Activated naive CD8-positive, alpha-beta T cell treated with anti-CD3 and anti-CD28 coated beads, Interleukin-2, amount 50 U/mL, for 16 hours (primary cell): ENCODE results near the gene DOCK4.
"Not testable (repeated sequence)": the region's sequence is repeated elsewhere in the genome, so short reads cannot be mapped to it uniquely, and the experiment has no call there.

Source experiments
- DNase-seq: peaks from one replicate; pipeline ENCODE4 v3.0.0-alpha.2; 2020; ENCODE audit warnings: low read depth, low spot score

Gene DOCK4

GRCh38 chr7:111954474-111955381 is 251.5 kb downstream of the DOCK4 start:
- no peak for DNase-seq

DNA sequence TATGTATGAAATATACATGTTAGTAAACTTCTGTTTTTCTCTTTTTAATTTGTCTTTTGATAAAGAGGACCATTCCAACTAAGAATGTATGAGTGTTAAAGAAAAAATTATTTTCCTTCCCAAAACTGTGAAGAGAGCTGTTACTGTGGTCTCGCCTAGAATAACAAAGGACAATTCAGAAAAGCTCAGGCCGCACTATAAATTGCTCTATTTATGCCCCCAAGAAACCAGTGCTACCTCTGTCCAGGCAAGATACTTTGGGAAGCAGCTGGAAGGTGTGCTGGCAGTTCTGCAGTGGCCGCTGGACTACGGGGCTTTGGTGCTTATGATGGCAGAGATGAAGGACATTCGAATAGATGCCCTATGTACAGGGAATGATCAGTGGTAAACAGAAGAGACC is 252.1 kb downstream of the DOCK4 start:
- DNase-seq: no peak

- no peak for DNase-seq
These were observed 252.6 kb downstream of the DOCK4 start for GRCh38 chr7:111953611-111954010.

DNA sequence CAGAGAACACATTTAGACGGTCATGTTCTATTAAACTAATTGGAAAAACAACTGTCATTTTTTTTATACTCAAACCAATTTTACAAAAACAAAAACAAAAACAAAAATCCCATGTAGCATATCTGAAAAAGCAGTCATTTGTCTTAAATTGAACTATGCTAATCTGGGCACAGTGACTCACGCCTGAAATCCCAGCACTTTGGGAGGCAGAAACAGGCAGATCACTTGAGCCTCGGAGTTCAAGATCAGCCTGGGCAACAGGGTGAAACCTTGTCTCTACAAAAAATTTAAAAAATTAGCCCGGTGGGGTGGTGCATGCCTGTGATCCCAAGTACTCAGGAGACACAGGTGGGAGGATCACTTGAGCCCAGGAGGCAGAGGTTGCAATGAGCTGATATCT is 253.4 kb downstream of the DOCK4 start:
- no peak for DNase-seq

GRCh38 chr7:111951052-111951451 is 255.1 kb downstream of the DOCK4 start:
- no peak for DNase-seq

- no peak for DNase-seq
These were observed 263.6 kb downstream of the DOCK4 start for GRCh38 chr7:111942450-111943081.

GRCh38 chr7:111937163-111937562 is 269.0 kb downstream of the DOCK4 start:
- no peak for DNase-seq

DNA sequence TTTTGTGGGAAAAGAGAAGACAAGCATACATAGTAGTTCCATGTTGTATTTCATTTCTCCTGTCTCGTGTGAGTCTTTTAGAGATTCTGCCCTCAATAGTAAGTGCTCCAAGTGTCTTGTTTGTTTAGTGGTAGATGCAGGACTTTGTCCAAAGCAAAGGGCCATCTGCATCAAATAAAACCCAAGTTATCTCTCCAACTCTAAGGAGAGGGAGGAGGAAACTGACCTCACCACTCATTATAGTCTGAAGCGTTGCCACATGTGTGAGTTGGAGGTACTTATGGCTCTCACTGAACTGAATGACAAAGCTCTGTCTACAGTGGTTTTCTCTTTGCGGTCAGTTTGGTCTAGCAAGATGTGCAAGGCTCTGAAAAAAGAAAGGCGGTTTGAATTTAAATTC is 272.6 kb downstream of the DOCK4 start:
- no peak for DNase-seq

DNA sequence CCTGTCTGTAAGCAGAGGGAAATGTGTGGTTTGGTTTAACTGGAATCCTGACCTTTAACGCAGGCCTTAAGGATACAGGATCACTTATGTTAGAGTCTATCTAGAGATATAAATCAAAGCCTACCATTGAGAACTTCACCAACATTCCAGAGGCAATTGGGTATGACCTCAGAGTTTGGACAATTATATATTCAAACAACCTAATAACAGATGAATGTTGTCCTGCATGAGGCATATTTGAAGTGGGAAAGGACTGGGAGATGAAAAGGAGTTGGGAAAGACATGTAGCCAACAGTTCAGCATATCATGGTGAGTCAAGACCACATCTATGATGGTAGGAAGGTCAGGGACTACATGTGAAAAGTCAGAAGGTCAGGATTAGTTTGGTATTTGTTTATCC is 274.2 kb downstream of the DOCK4 start:
- no peak for DNase-seq

- DNase-seq: no peak
These were observed 275.1 kb downstream of the DOCK4 start for GRCh38 chr7:111931016-111931517.

- DNase-seq: no peak
These were observed 276.9 kb downstream of the DOCK4 start for GRCh38 chr7:111929264-111929663.

DNA sequence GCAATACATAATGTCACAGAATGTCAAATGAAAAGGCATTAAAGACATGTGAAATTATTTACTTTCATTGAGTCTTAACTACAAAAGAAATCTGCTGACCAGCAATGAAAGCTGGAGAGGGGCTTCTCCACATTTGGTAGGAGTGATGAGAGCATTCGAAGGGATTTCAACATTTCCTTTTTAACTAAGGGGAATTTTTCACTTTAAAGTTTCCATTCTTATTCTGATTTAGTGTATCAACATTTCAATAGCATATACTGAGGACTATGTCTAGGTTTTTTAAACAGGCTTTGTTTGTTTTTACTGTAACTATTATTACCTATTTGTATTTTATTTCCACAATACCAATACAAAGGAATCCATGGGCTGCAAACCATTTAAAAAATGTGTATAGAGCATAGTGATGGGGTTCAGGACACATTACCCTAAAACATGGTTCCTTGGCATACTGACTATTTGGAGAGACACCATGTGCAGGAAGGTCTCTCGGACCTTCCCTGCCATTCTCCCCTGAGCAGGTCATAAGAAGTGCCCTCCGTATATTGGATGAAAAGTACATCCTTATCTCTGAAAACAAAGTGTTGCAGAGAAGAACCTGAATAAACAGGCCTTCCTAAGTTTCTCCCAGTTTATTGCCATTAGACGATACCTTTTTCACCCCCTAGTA is 278.7 kb downstream of the DOCK4 start:
- no peak for DNase-seq

DNA sequence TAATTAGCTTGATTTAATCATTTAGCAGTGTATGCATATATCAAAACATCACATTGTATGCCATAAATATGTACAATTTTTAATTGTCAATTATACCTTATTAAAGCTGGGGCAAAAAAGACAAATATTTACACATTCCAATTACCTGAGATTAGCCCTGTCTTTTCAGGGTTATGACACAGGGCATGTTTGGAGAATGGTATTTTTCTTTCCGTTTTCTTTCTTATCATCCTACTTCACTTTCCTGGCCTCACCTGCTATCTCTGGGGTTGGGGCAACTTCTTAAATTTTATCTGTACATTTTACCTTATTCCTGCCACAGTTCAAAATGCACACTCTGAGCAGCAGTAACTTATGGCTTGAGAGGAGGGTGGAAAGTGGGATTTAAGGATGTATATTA is 285.9 kb downstream of the DOCK4 start:
- DNase-seq: no peak

DNA sequence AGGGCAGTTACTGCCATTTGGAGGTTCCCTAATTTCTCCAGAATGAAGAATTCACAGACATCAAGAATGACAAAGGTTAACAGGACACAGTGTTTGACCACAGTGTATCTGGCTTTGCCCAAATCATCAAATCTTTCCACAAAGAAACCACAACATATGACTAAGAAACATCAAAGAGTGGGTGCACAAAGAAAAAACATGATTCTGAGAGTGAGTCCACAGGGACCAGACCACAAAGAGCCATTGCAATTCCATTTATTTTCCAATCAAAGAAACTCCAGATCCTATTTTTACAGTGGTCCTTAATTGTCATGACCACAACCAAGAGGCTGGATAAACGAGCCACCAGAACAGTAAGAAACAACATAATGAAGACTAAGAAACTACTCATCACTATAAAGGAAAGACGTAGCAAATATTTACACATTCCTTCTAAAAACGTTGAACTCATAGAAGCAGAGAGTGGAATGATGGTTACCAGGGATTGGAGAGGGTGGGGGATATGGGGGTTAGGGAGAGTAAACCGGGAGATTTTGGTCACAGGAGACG is 286.5 kb downstream of the DOCK4 start:
- no peak for DNase-seq

DNA sequence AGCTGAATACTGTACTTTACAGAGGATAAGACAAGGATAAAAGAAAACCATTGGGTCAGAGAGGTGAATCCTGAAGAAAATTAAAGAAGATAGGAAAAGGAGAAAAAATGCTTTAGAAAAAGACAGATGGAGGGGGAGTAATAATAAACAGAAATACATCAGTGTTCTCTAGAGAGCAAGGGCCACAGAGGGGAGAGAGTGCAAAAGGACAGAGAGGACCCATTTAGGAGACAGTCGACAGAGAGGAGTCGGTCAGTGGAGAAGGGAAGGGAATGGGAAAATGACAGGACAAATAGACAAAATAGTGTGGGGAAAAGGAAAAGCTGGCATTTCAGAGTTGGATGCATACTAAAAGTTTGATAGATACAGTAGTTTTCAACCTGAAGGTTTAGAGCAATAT is 287.0 kb downstream of the DOCK4 start:
- DNase-seq: no peak

- DNase-seq: no peak
These were observed 287.7 kb downstream of the DOCK4 start for GRCh38 chr7:111918461-111918860.

DNA sequence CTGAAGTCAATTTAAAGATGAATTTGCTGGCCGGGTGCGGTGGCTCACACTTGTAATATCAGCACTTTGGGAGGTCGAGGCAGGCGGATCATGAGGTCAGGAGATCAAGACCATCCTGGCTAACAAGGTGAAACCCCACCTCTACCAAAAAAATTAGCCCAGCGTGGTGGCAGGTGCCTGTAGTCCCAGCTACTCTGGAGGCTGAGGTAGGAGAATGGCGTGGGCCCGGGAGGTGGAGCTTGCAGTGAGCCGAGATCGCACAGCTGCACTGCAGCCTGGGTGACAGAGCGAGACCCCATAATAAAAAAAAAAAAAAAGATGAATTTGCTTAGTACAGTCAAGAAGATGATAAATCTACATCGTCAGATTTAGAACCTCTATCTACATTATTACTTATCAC is 288.8 kb downstream of the DOCK4 start:
- DNase-seq: not testable (repeated sequence)

DNA sequence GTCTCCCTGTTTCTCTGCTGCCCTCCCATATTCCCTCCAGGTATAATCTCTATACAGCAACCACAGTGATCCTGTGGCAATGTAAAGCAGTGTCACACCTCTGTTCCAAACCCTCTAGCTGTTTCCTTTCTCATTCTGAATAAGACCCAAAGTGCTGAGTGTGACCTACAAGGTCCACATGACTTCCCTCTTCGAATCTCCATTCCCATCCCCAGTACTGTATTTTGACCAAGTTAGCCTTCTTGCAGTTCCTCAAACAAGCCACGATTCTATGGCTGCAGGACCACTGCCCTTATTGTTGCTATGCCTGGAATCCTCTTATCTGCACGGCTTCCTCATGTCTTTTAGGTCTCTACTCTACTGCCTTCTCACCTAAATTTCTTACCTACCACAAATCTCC is 291.9 kb downstream of the DOCK4 start:
- no peak for DNase-seq

DNA sequence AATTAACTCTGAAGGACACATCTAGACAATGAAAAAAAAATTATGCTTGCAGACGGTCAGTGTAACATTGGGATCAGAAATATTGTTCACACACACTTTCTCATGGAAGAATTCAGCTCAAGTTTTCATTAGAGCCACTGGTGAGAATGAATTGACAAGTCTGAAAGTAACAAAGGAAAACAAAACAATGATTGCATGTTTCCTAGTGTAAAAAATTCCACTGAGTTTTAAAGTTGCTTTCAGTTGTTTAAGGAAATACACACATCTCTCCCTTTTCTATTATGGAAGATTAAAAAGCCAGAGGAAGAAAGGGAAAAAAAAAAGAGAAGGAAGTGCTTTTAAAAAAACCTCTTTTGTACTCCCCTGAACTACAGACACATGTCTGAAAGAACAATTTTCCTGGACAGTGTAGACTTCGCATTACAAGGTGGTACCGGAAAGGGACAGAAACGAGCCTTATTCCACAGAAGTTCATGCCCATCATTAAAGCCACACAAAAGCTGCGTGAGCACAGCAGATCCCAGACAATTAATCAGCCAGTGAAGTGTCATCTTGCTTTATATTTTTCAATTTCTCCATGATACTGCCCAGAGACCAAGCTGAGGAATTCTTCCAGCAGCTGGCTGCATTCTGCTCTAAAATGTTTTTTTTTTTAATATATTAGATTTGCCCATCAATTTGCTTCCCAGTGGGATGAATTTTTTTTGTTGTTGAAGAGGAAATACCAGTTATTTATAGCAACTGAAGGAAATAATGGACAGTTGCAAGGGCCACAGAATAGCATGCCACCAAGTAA is 294.8 kb downstream of the DOCK4 start:
- DNase-seq: no peak

DNA sequence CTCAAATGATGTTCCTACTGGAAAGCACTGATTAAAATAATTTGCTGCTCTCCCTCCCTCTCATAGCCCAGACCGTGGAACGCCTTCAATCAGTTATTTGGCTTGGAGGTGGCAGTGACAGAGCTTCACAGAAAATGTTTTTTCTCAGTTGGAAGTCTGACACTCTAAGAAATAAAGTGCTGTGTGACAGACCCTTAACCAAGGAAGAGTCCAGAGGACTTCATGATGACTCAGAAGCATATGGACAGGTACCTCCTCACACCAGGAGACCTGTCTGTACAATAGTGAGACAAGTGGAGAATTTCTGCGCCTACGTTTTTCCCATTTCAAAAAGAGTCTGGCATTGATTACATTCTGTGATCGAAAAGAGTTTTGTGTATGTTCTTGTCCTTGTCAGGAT is 295.5 kb downstream of the DOCK4 start:
- DNase-seq: no peak

- DNase-seq: not testable (repeated sequence)
These were observed 297.5 kb downstream of the DOCK4 start for GRCh38 chr7:111908673-111909072.
